ENCODE measurements around the gene SETBP1.

Gene SETBP1

DNA sequence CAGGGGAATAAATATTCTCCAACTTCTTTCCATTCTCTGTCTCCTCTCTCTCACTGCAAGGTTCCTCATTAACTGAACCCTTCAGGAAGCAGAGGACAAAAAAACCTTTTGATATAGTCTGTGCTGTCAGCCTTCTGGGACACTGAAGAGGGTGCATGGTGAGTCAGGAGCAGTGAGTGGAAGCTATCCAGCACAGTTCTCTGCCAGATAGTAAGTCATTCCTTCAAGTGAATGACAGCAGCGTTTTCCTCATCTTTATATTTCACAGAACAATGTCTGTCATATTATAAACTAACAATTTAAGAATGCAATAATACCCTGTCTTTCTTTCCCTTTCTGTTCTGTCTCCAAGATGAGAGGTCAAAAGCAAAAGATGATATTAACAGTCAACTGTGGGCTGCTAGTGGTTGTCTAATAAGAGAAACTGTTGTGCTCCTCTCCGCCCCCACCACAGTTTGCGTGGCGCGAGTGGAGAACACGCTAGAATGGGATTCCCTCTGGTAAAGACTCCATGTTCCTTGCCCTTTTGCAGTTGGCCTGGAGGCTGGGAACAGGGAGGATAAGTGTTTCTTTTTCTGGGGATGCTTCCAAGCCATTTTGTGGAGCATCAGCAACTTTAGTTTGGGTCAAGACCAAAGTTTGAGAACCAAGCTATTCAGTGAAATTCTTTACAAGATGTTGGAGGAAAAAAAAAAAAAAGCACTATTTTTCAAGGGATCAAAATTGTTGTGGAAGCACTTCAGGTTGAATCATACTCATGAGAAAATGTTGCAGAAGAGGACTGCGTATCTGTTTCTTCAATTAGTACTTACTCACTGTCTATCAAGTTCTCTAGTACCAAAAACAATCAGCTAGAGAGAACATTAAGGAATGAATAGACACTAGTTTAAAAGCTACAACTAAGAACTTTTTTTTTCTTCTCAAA lies 430.2 kb downstream of the SETBP1 start:
- Histone ChIP-seq H3K4me1 (ENCODE audit: control insufficient read depth, low read length) (peaks cover 19% of the 10 kb centered on the region), H3K4me2 (ENCODE audit: low read length) (no peak overlapping the region), H3K36me3 (ENCODE audit: control insufficient read depth, low read length) (no peaks in the 10 kb centered on the region; the same call in 1 of the 2 replicates), H3F3A (ENCODE audit: control insufficient read depth, insufficient read depth) (peaks cover 7% of the 10 kb centered on the region), H3K9me3 (ENCODE audit: control insufficient read depth, insufficient read depth, low read length) (no peaks in the 10 kb centered on the region), H3K27me3 (ENCODE audit: control insufficient read depth, low read length) (no peaks in the 10 kb centered on the region), H4K20me1 (ENCODE audit: control insufficient read depth, insufficient read depth, low read depth, low read length) (no peaks in the 10 kb centered on the region), H3K4me3 (ENCODE audit: low read length) (no peak overlapping the region), H3K27ac (ENCODE audit: low read depth, low read length) (no peak overlapping the region), H3K79me2 (ENCODE audit: control insufficient read depth, low read length) (no peaks in the 10 kb centered on the region), H3K9me2 (replicated peaks; ENCODE audit: control insufficient read depth, low read length) (no peaks in the 10 kb centered on the region)
- no peak for TF ChIP-seq EZH2phosphoT487 (IDR thresholded peaks at IDR 0.05; ENCODE audit: borderline replicate concordance, low read length)
- TF ChIP-seq, protein P1, sequence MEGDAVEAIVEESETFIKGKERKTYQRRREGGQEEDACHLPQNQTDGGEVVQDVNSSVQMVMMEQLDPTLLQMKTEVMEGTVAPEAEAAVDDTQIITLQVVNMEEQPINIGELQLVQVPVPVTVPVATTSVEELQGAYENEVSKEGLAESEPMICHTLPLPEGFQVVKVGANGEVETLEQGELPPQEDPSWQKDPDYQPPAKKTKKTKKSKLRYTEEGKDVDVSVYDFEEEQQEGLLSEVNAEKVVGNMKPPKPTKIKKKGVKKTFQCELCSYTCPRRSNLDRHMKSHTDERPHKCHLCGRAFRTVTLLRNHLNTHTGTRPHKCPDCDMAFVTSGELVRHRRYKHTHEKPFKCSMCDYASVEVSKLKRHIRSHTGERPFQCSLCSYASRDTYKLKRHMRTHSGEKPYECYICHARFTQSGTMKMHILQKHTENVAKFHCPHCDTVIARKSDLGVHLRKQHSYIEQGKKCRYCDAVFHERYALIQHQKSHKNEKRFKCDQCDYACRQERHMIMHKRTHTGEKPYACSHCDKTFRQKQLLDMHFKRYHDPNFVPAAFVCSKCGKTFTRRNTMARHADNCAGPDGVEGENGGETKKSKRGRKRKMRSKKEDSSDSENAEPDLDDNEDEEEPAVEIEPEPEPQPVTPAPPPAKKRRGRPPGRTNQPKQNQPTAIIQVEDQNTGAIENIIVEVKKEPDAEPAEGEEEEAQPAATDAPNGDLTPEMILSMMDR (IDR thresholded peaks at IDR 0.05; ENCODE audit: low read depth, low read length, poor library complexity, severe bottlenecking), result no peak

- Histone ChIP-seq H3K4me2 (ENCODE audit: low read length) (no peak overlapping the region), H3F3A (ENCODE audit: control insufficient read depth, insufficient read depth) (peaks cover 4% of the 10 kb centered on the region), H3K79me2 (ENCODE audit: control insufficient read depth, low read length) (no peaks in the 10 kb centered on the region), H3K36me3 (ENCODE audit: control insufficient read depth, low read length) (no peaks in the 10 kb centered on the region), H3K9me3 (ENCODE audit: control insufficient read depth, insufficient read depth, low read length) (no peaks in the 10 kb centered on the region), H3K27ac (ENCODE audit: low read depth, low read length) (no peak overlapping the region), H3K4me3 (ENCODE audit: low read length) (no peak overlapping the region), H3K27me3 (ENCODE audit: control insufficient read depth, low read length) (no peaks in the 10 kb centered on the region), H3K9me2 (replicated peaks; ENCODE audit: control insufficient read depth, low read length) (no peaks in the 10 kb centered on the region), H4K20me1 (ENCODE audit: control insufficient read depth, insufficient read depth, low read depth, low read length) (no peaks in the 10 kb centered on the region), H3K4me1 (ENCODE audit: control insufficient read depth, low read length) (peaks cover 13% of the 10 kb centered on the region)
- TF ChIP-seq, protein P1 (IDR thresholded peaks at IDR 0.05; ENCODE audit: low read depth, low read length, poor library complexity, severe bottlenecking), result no peak
- TF ChIP-seq EZH2phosphoT487 (IDR thresholded peaks at IDR 0.05; ENCODE audit: borderline replicate concordance, low read length), result no peak
These were observed 430.8 kb downstream of the SETBP1 start for GRCh38 chr18:45111502-45111848.

DNA sequence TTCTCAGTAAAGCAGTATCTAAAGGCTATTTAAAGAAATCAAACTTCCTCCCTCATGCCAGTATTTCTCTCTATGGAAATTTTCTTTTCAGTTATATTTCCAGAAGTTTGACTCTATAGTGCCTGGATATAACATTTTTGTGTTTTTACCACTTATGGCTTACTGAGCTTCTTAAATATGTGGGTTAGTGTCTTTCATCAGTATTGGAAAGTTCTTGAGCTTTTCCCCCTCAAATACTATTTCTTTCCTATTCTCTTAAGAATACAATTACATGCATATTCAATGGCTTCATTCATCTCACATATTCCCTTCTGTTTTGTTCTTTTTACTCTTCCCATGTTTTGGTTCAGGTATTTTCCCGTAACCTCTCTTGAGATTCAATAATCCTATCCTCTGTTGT lies 432.0 kb downstream of the SETBP1 start:
- Histone ChIP-seq H3K27me3 (ENCODE audit: control insufficient read depth, low read length) (no peaks in the 10 kb centered on the region), H3K36me3 (ENCODE audit: control insufficient read depth, low read length) (no peaks in the 10 kb centered on the region), H3K4me3 (ENCODE audit: low read length) (no peak overlapping the region), H3K27ac (ENCODE audit: low read depth, low read length) (no peak overlapping the region), H4K20me1 (ENCODE audit: control insufficient read depth, insufficient read depth, low read depth, low read length) (no peaks in the 10 kb centered on the region), H3F3A (ENCODE audit: control insufficient read depth, insufficient read depth) (no peaks in the 10 kb centered on the region), H3K4me2 (ENCODE audit: low read length) (no peak overlapping the region), H3K9me3 (ENCODE audit: control insufficient read depth, insufficient read depth, low read length) (no peaks in the 10 kb centered on the region), H3K9me2 (replicated peaks; ENCODE audit: control insufficient read depth, low read length) (no peaks in the 10 kb centered on the region), H3K79me2 (ENCODE audit: control insufficient read depth, low read length) (no peaks in the 10 kb centered on the region), H3K4me1 (ENCODE audit: control insufficient read depth, low read length) (peaks cover 1% of the 10 kb centered on the region)
- TF ChIP-seq EZH2phosphoT487 (IDR thresholded peaks at IDR 0.05; ENCODE audit: borderline replicate concordance, low read length), result no peak
- TF ChIP-seq, protein P1 (IDR thresholded peaks at IDR 0.05; ENCODE audit: low read depth, low read length, poor library complexity, severe bottlenecking), result no peak
